Large intestine (tissue), 3 donors: ENCODE data around the gene RRP15. TPM values are rescaled to one million over a fixed set of nuclear protein-coding genes. Genes with fewer than 3 reads are reported as not detected.

Experiments
- DNase-seq, 2 donors: peaks; one replicate each; pipeline versions ENCODE4 v3.0.0 to v3.0.0-alpha.2; 2013
- H3K27ac ChIP-seq: one replicate; pipeline ENCODE4 v1.5.1; 2013; ENCODE audit warnings: low read length
- H3K27me3 ChIP-seq: 2 replicates; pipeline ENCODE4 v1.6.1; 2013; ENCODE audit warnings: low read length; ENCODE audit not compliant: control insufficient read depth, insufficient read depth
- H3K36me3 ChIP-seq: 2 replicates; pipeline ENCODE4 v1.6.1; 2013; ENCODE audit warnings: low read length; ENCODE audit not compliant: control insufficient read depth, insufficient read depth
- H3K4me1 ChIP-seq: one replicate; pipeline ENCODE4 v1.6.1; 2013; ENCODE audit warnings: low read length; ENCODE audit not compliant: control insufficient read depth, insufficient read depth
- H3K4me3 ChIP-seq: one replicate; pipeline ENCODE4 v1.5.1; 2013; ENCODE audit warnings: low read length
- H3K9me3 ChIP-seq: one replicate; pipeline ENCODE4 v1.6.1; 2013; ENCODE audit warnings: mild to moderate bottlenecking, low read depth, low read length, moderate library complexity; ENCODE audit not compliant: control insufficient read depth
- WGBS: methylation state at CpG from one replicate; pipeline ENCODE4 v1.1.5; 2013; ENCODE audit warnings: low lambda C conversion rate; ENCODE audit not compliant: insufficient coverage; 5-methylcytosine and 5-hydroxymethylcytosine counted together
- polyA plus RNA-seq: library from polyadenylated mRNA; unstranded; fragments of 120-200 nt; gene quantifications from one replicate; pipeline ENCODE4 v1.2.1, GENCODE V29; 2013

The RRP15 gene
- polyA plus RNA-seq, 1 donor, result 12.0 TPM

GRCh38 chr1:218294546-218294945 is 9.5 kb downstream of the RRP15 start:
- no CpG with 5 or more reads among the region's 3 CpGs for WGBS
- DNase-seq, result no peak

GRCh38 chr1:218296162-218296561 is 11.1 kb downstream of the RRP15 start:
- H3K36me3 ChIP-seq, result peaks cover 4% of the 10 kb centered on the region
- DNase-seq, result peak in 1 of 2 donors; percentile 5
- no peak overlapping the region for H3K27ac ChIP-seq
- H3K4me1 ChIP-seq, result no peaks in the 10 kb centered on the region
- H3K27me3 ChIP-seq, result no peaks in the 10 kb centered on the region
- 83% methylated on average over 1 of the region's 2 CpGs for WGBS
- H3K4me3 ChIP-seq, result no peak overlapping the region
- no peaks in the 10 kb centered on the region for H3K9me3 ChIP-seq

More at GRCh38 chr1:218294546-218294945, 9.5 kb downstream of the RRP15 start:
- Histone ChIP-seq H3K9me3 (no peaks in the 10 kb centered on the region), H3K4me3 (no peak overlapping the region), H3K27me3 (no peaks in the 10 kb centered on the region), H3K4me1 (no peaks in the 10 kb centered on the region), H3K36me3 (peaks cover 4% of the 10 kb centered on the region), H3K27ac (no peak overlapping the region)

- H3K9me3 ChIP-seq, result no peaks in the 10 kb centered on the region
- H3K4me1 ChIP-seq, result no peaks in the 10 kb centered on the region
- no peak overlapping the region for H3K27ac ChIP-seq
- no peak overlapping the region for H3K4me3 ChIP-seq
- no peak for DNase-seq
- no CpG with 5 or more reads among the region's 2 CpGs for whole genome bisulfite sequencing
- peaks cover 4% of the 10 kb centered on the region for H3K36me3 ChIP-seq
- no peaks in the 10 kb centered on the region for H3K27me3 ChIP-seq
Measured at GRCh38 chr1:218297461-218297860, 12.4 kb downstream of the RRP15 start.

- H3K36me3 ChIP-seq, result peaks cover 4% of the 10 kb centered on the region
- no peaks in the 10 kb centered on the region for H3K27me3 ChIP-seq
- no peak overlapping the region for H3K27ac ChIP-seq
- DNase-seq, result no peak
- no peaks in the 10 kb centered on the region for H3K9me3 ChIP-seq
- 100% methylated on average over 1 of the region's 1 CpG for WGBS
- no peak overlapping the region for H3K4me3 ChIP-seq
- H3K4me1 ChIP-seq, result no peaks in the 10 kb centered on the region
Measured at GRCh38 chr1:218297867-218298266, 12.8 kb downstream of the RRP15 start.

GRCh38 chr1:218298398-218298797 is 13.3 kb downstream of the RRP15 start:
- Histone ChIP-seq H3K9me3 (no peaks in the 10 kb centered on the region), H3K27me3 (no peaks in the 10 kb centered on the region), H3K4me3 (no peak overlapping the region), H3K36me3 (peaks cover 4% of the 10 kb centered on the region), H3K27ac (no peak overlapping the region), H3K4me1 (no peaks in the 10 kb centered on the region)
- no peak for DNase-seq
- no CpG with 5 or more reads among the region's 4 CpGs for WGBS

GRCh38 chr1:218299416-218299815 is 14.3 kb downstream of the RRP15 start:
- WGBS, result no CpG with 5 or more reads among the region's 2 CpGs
- no peaks in the 10 kb centered on the region for H3K9me3 ChIP-seq
- H3K4me1 ChIP-seq, result no peaks in the 10 kb centered on the region
- no peak overlapping the region for H3K4me3 ChIP-seq
- no peaks in the 10 kb centered on the region for H3K27me3 ChIP-seq
- peak in 1 of 2 donors; percentile 8 for DNase-seq
- H3K36me3 ChIP-seq, result peaks cover 3% of the 10 kb centered on the region
- no peak overlapping the region for H3K27ac ChIP-seq

- no peak for DNase-seq
- no peak overlapping the region for H3K27ac ChIP-seq
- H3K36me3 ChIP-seq, result peaks cover 5% of the 10 kb centered on the region
- H3K9me3 ChIP-seq, result no peaks in the 10 kb centered on the region
- H3K27me3 ChIP-seq, result no peaks in the 10 kb centered on the region
- WGBS, result 80% methylated on average over 1 of the region's 1 CpG
- H3K4me1 ChIP-seq, result no peaks in the 10 kb centered on the region
- H3K4me3 ChIP-seq, result no peak overlapping the region
Measured at GRCh38 chr1:218301217-218301616, 16.1 kb downstream of the RRP15 start.

- Histone ChIP-seq H3K9me3 (no peaks in the 10 kb centered on the region), H3K4me1 (no peaks in the 10 kb centered on the region), H3K36me3 (peaks cover 5% of the 10 kb centered on the region), H3K4me3 (no peak overlapping the region), H3K27ac (no peak overlapping the region), H3K27me3 (no peaks in the 10 kb centered on the region)
- 43% methylated on average over 2 of the region's 3 CpGs for WGBS
- no peak for DNase-seq
Measured at GRCh38 chr1:218302155-218302554, 17.1 kb downstream of the RRP15 start.

GRCh38 chr1:218303176-218303879 is 18.2 kb downstream of the RRP15 start:
- Histone ChIP-seq H3K9me3 (no peaks in the 10 kb centered on the region), H3K4me1 (no peaks in the 10 kb centered on the region), H3K27ac (no peak overlapping the region), H3K27me3 (no peaks in the 10 kb centered on the region), H3K36me3 (peaks cover 8% of the 10 kb centered on the region), H3K4me3 (no peak overlapping the region)
- no peak for DNase-seq

- H3K4me3 ChIP-seq, result no peak overlapping the region
- H3K9me3 ChIP-seq, result no peaks in the 10 kb centered on the region
- DNase-seq, result no peak
- WGBS, result 100% methylated on average over 1 of the region's 8 CpGs
- no peaks in the 10 kb centered on the region for H3K27me3 ChIP-seq
- no peaks in the 10 kb centered on the region for H3K4me1 ChIP-seq
- no peak overlapping the region for H3K27ac ChIP-seq
- H3K36me3 ChIP-seq, result peaks cover 8% of the 10 kb centered on the region
Measured at GRCh38 chr1:218304281-218305039, 19.4 kb downstream of the RRP15 start.
